T-helper 1 cell treated with Interleukin-12 subunit alpha and Interleukin-12 subunit beta and Interleukin-4 antibody, amounts not matched to agents 30 ng/mL and 1 ng/mL, for 36 hours (primary cell): ENCODE measurements around the gene NMD3. TPM values are rescaled to one million over a fixed set of nuclear protein-coding genes. Genes with fewer than 3 reads are reported as not detected.
"Not testable (repeated sequence)": the region's sequence is repeated elsewhere in the genome, so short reads cannot be mapped to it uniquely, and the experiment has no call there.

ENCODE experiments used
- intact Hi-C: fragments of 100-400 bp; cut with micrococcal nuclease; formaldehyde crosslinking; loops from one replicate; pipeline ENCODE4 v1.15.1; 2024
- total RNA-seq: library from RNA; stranded (reverse); gene quantifications from 2 replicates; pipeline ENCODE4 v1.2.3, GENCODE V29; 2022

Gene NMD3
- total RNA-seq, 1 donor from 2014 or later, result 52.6 TPM

- intact Hi-C loops, result loop anchor here (1.0 to 5.0 kb wide), 6 partner anchors 178 to 587 kb away; no protein-coding TSS in a partner anchor
Measured at GRCh38 chr3:161274691-161275298, 53.7 kb downstream of the NMD3 start.

- intact Hi-C loops, result loop anchor here (5.0 kb wide), 1 partner anchor 279 kb away; no protein-coding TSS in a partner anchor
Measured at GRCh38 chr3:161275919-161276318, 54.8 kb downstream of the NMD3 start.

- intact Hi-C loops, result not testable (repeated sequence)
Measured at GRCh38 chr3:161282387-161282786, 61.3 kb downstream of the NMD3 start.

- intact Hi-C loops, result no loop called here
Measured at GRCh38 chr3:161284989-161285388, 63.9 kb downstream of the NMD3 start.

- intact Hi-C loops, result no loop called here
Measured at GRCh38 chr3:161289174-161289573, 68.1 kb downstream of the NMD3 start.

- intact Hi-C loops, result no loop called here
Measured at GRCh38 chr3:161291191-161291901, 70.2 kb downstream of the NMD3 start.

GRCh38 chr3:161293381-161293780, 72.3 kb downstream of the NMD3 start:
- intact Hi-C loops, result no loop called here

GRCh38 chr3:161295325-161295724, 74.2 kb downstream of the NMD3 start:
- intact Hi-C loops, result no loop called here

GRCh38 chr3:161296814-161297213, 75.7 kb downstream of the NMD3 start:
- intact Hi-C loops, result no loop called here

Other genes with a start within 250 kb of the NMD3 start
- 4.6 and 5.4 TPM in 2 replicates for gene B3GALNT1, start 116.0 kb upstream of the NMD3 start, total RNA-seq
- not detected in 2 replicates for gene SPTSSB, start 150.2 kb downstream of the NMD3 start, total RNA-seq